GM12878 (cell line): ENCODE measurements around the gene PLEKHA5. TPM values are rescaled to one million over a fixed set of nuclear protein-coding genes. Genes with fewer than 3 reads are reported as not detected.

Experiments
- ATAC-seq: fragments of 200-7000 bp; cut with Tn5 transposase; 3 replicates; pipeline ENCODE4 v1.9.1; 2020; ENCODE audit warnings: mild to moderate bottlenecking, moderate library complexity
- BruUV-seq: library from RNA; stranded (reverse); fragments of 400-500 nt; replicated peaks from 2 replicates; lab custom pipeline; 2021; lab: Mats Ljungman, UMichigan
- CTCF ChIA-PET: fragments of 300-600 bp; sonication (Branson Sonifier 250); formaldehyde crosslinking; extraction: SDS; loops from one replicate; lab custom pipeline; 2021; ENCODE audit warnings: inconsistent platforms; lab: Yijun Ruan, JAX
- POLR2A ChIA-PET: fragments of 350-600 bp; formaldehyde crosslinking; extraction: SDS; loops from one replicate; lab custom pipeline; 2021; ENCODE audit warnings: inconsistent platforms; lab: Charles Lee
- RAD21 ChIA-PET: fragments of 300-600 bp; sonication (Branson Sonifier 250); formaldehyde crosslinking; loops from one replicate; lab custom pipeline; 2023; ENCODE audit warnings: antibody characterized with exemption; ENCODE audit not compliant: unreplicated experiment; lab: Charles Lee
- SMC1A ChIA-PET: fragments of 300-600 bp; sonication (Branson Sonifier 250); formaldehyde crosslinking; loops from one replicate; lab custom pipeline; 2023; ENCODE audit not compliant: unreplicated experiment, uncharacterized antibody; lab: Charles Lee
- DNase-seq: peaks from one replicate; pipeline ENCODE4 v3.0.0-alpha.2; 2011; ENCODE audit warnings: low read depth, low spot score
- FAIRE-seq: peaks from 3 replicates; lab custom pipeline; 2011; peaks lifted over from hg19 to GRCh38; lab: Jason Lieb, UNC
- H2AFZ ChIP-seq: 2 replicates; pipeline ENCODE4 v1.6.0; 2011; ENCODE audit warnings: low read depth, low read length, control low read depth; ENCODE audit not compliant: control insufficient read depth
- H3K27ac ChIP-seq: 2 replicates; pipeline ENCODE4 v1.5.1; 2011; ENCODE audit warnings: control low read depth; ENCODE audit not compliant: control insufficient read depth, insufficient read depth
- H3K27me3 ChIP-seq, 2 experiments: replicated peaks in 1 of 2; 2 replicates each; pipeline versions ENCODE4 v1.6.0 to v1.6.1; 2011; ENCODE audit warnings: low read length in 1 of 2; ENCODE audit not compliant: control insufficient read depth in 2 of 2, insufficient read depth in 2 of 2
- H3K36me3 ChIP-seq, 2 experiments: 2 replicates each; pipeline ENCODE4 v1.5.1; 2011; ENCODE audit warnings: low read length in 1 of 2; ENCODE audit not compliant: control insufficient read depth in 2 of 2, insufficient read depth in 2 of 2
- H3K4me1 ChIP-seq: 2 replicates; pipeline ENCODE4 v1.6.1; 2011; ENCODE audit warnings: mild to moderate bottlenecking, low read length, moderate library complexity, mixed read lengths; ENCODE audit not compliant: control insufficient read depth, insufficient read depth
- H3K4me2 ChIP-seq: 2 replicates; pipeline ENCODE4 v1.6.0; 2011; ENCODE audit warnings: control low read depth; ENCODE audit not compliant: control insufficient read depth, insufficient read depth
- H3K4me3 ChIP-seq: fragments of 200-600 bp; sonication (generic); 2 replicates; pipeline ENCODE4 v1.5.1; 2016
- H3K79me2 ChIP-seq: 2 replicates; pipeline ENCODE4 v1.6.0; 2011; ENCODE audit warnings: low read length; ENCODE audit not compliant: control insufficient read depth, insufficient read depth
- H3K9ac ChIP-seq: 2 replicates; pipeline ENCODE4 v1.8.0; 2011; ENCODE audit warnings: low read length, control low read depth, mixed read lengths; ENCODE audit not compliant: control insufficient read depth, insufficient read depth
- H3K9me3 ChIP-seq: replicated peaks from 3 replicates; pipeline ENCODE4 v1.5.1; 2011; ENCODE audit warnings: mild to moderate bottlenecking, low read length; ENCODE audit not compliant: control insufficient read depth, insufficient read depth
- H4K20me1 ChIP-seq: 2 replicates; pipeline ENCODE4 v1.6.0; 2011; ENCODE audit not compliant: control insufficient read depth, insufficient read depth
- BCL11A ChIP-seq: IDR thresholded peaks from 2 replicates; pipeline ENCODE4 v1.6.1; 2011; ENCODE audit warnings: low read depth, low read length
- BCLAF1 ChIP-seq: fragments of 450-650 bp; IDR thresholded peaks from 2 replicates; pipeline ENCODE4 v1.6.1; 2017; ENCODE audit warnings: antibody characterized with exemption, mild to moderate bottlenecking, moderate library complexity
- CREB1 ChIP-seq: IDR thresholded peaks from 2 replicates; pipeline ENCODE4 v1.6.1; 2012; ENCODE audit warnings: low read depth, mild to moderate bottlenecking, inconsistent platforms
- IKZF1 ChIP-seq: fragments of 450-650 bp; conservative IDR thresholded peaks from 2 replicates; pipeline ENCODE4 v1.6.1; 2017; ENCODE audit warnings: antibody characterized with exemption, mild to moderate bottlenecking
- JUND ChIP-seq: IDR thresholded peaks from 2 replicates; pipeline ENCODE4 v1.6.1; 2012; ENCODE audit warnings: low read depth, mild to moderate bottlenecking, low read length, improper control_type of control experiment, moderate library complexity
- MEF2B ChIP-seq: fragments of 450-650 bp; IDR thresholded peaks from 2 replicates; pipeline ENCODE4 v1.6.1; 2018; ENCODE audit warnings: mild to moderate bottlenecking, moderate library complexity; ENCODE audit not compliant: partially characterized antibody, poor library complexity, severe bottlenecking
- MTA3 ChIP-seq: IDR thresholded peaks from 2 replicates; pipeline ENCODE4 v1.6.1; 2012; ENCODE audit warnings: low read length, inconsistent platforms, borderline replicate concordance
- NFIC ChIP-seq: IDR thresholded peaks from 2 replicates; pipeline ENCODE4 v1.6.1; 2012; ENCODE audit warnings: low read depth, mild to moderate bottlenecking, inconsistent platforms, low read length, moderate library complexity
- PKNOX1 ChIP-seq: fragments of 450-650 bp; IDR thresholded peaks from 2 replicates; pipeline ENCODE4 v1.6.1; 2016; ENCODE audit warnings: mild to moderate bottlenecking
- POLR2AphosphoS2 ChIP-seq: IDR thresholded peaks from 2 replicates; pipeline ENCODE4 v1.6.1; 2011; ENCODE audit warnings: low read depth, mild to moderate bottlenecking, low read length, improper control_type of control experiment, moderate library complexity
- RCOR1 ChIP-seq: conservative IDR thresholded peaks from 2 replicates; pipeline ENCODE4 v1.6.1; 2012; ENCODE audit warnings: low read depth, low read length, improper control_type of control experiment
- SP1 ChIP-seq: IDR thresholded peaks from one replicate; pipeline ENCODE4 v1.6.1; 2011; ENCODE audit warnings: low read depth, low read length
- SRF ChIP-seq, 2 experiments: IDR thresholded peaks; 2 replicates each; pipeline ENCODE4 v1.6.1; 2011; ENCODE audit warnings: low read depth in 2 of 2, low read length in 2 of 2, mild to moderate bottlenecking in 1 of 2, moderate library complexity in 1 of 2
- USF2 ChIP-seq: IDR thresholded peaks from 2 replicates; pipeline ENCODE4 v1.6.1; 2011; ENCODE audit warnings: low read depth, low read length, improper control_type of control experiment, borderline replicate concordance
- WGBS: methylation state at CpG from one replicate; pipeline ENCODE4 v1.1.6; 2016; ENCODE audit warnings: low lambda C conversion rate; ENCODE audit not compliant: insufficient replicate concordance, insufficient coverage; ENCODE audit errors: missing lambda C conversion rate; 5-methylcytosine and 5-hydroxymethylcytosine counted together
- in situ Hi-C: fragments of 300-500 bp; cut with MboI; formaldehyde crosslinking; loops from 9 replicates; pipeline ENCODE4 v1.14.3; 2018; ENCODE audit warnings: mixed read lengths
- intact Hi-C: fragments of 100-400 bp; cut with micrococcal nuclease; formaldehyde crosslinking; loops from one replicate; pipeline ENCODE4 v1.14.2; 2022; ENCODE audit not compliant: unreplicated experiment
- polyA plus RNA-seq, 11 experiments: library from polyadenylated mRNA; depleted of rRNA in 4 of 11; unstranded in 6 of 11; stranded (reverse) in 5 of 11; fragments of >200 nt; fragmentation: Nextera tagmentation in 4 of 11; fragmentation: Illumina TruSeq in 1 of 11; extraction: Ambion mirVana in 4 of 11; extraction: Trizol in 1 of 11; gene quantifications; 1 replicate in 1 of 11; 2 replicates in 10 of 11; pipeline versions ENCODE4 v1.2.1 to v1.2.3, GENCODE V29; 2011 to 2016; ENCODE audit warnings: inconsistent platforms in 2 of 11, missing spikeins in 2 of 11, low read depth in 1 of 11
- total RNA-seq, 4 experiments: library from RNA; depleted of rRNA in 3 of 4; stranded (reverse); fragments of >200 nt in 3 of 4; fragmentation: Illumina TruSeq in 1 of 4; extraction: Trizol in 1 of 4; gene quantifications; 2 replicates each; pipeline versions ENCODE4 v1.2.1 to v1.2.3, GENCODE V29; 2013 to 2021
- TF ChIP-seq, protein P1 (sequence below): fragments of 450-650 bp; formaldehyde crosslinking; IDR thresholded peaks from 2 replicates; pipeline ENCODE4 v1.5.0; 2022; ENCODE audit warnings: mild to moderate bottlenecking, missing genetic modification characterization
- TF ChIP-seq, protein P2 (sequence below): fragments of 450-650 bp; IDR thresholded peaks from 2 replicates; pipeline ENCODE4 v1.6.1; 2014; ENCODE audit warnings: mild to moderate bottlenecking

Gene PLEKHA5
- total and polyA plus RNA-seq, 10 of the 15 experiments (the other 5 are each of a cell fraction or from before 2014, with no cell fraction given), result 0.09 to 0.33 (median 0.18) TPM; not detected in 3

DNA sequence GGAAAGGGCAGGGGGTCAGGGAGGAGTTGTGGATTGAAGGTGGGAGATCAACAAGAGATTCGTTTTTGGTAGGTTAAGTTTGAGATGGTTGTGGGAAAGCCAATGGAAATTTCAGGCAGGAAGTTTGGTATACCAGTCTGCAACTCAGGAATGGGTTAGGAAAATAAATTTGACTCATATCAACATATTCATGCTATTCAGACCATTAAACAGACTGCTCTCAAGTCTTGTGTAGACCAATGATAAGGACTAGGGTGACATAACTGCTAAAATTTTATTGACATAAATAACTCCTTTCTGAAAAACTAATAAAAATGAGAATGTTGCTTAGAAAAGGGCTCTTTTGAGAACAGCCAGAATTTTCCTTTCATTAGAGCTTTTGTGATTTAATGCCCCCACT is 60.0 kb downstream of the PLEKHA5 start:
- H3K4me3 ChIP-seq, result no peak overlapping the region
- no peaks in the 10 kb centered on the region for H3K9me3 ChIP-seq
- no peak overlapping the region for H3K27ac ChIP-seq
- in situ Hi-C loops, result loop anchor here (10.0 kb wide), 3 partner anchors 755 to 1045 kb away; no protein-coding TSS in a partner anchor
- intact Hi-C loops, result loop anchor here (5.0 kb wide), 1 partner anchor 1047 kb away; no protein-coding TSS in a partner anchor
- no peaks in the 10 kb centered on the region for H3K79me2 ChIP-seq
- WGBS, result 0% methylated on average over 1 of the region's 1 CpG
- POLR2A ChIA-PET, result no interaction called here
- DNase-seq, result no peak
- SMC1A ChIA-PET, result no interaction called here
- no TSS peak for BruUV-seq
- CTCF ChIA-PET, result interaction anchor here (0.5 to 1.5 kb wide), 2 partner anchors 68 to 326 kb away, joined by 3 read pairs; no protein-coding TSS in a partner anchor
- H3K4me2 ChIP-seq, result no peak overlapping the region
- no peak overlapping the region for H3K9ac ChIP-seq
- H3K36me3 ChIP-seq, result no peaks in the 10 kb centered on the region
- no peaks in the 10 kb centered on the region for H4K20me1 ChIP-seq
- ATAC-seq, result no peak
- no peak overlapping the region for H2AFZ ChIP-seq
- no peaks in the 10 kb centered on the region for H3K4me1 ChIP-seq
- H3K27me3 ChIP-seq, result no peaks in the 10 kb centered on the region
- no peak for FAIRE-seq
- RAD21 ChIA-PET, result no interaction called here
- TF ChIP-seq SRF (IDR thresholded peaks at IDR 0.05; ENCODE audit: low read depth in 2 of 2, low read length in 2 of 2) (no peak), SP1 (no peak), NFIC (no peak), BCLAF1 (no peak), POLR2AphosphoS2 (no peak), MEF2B (no peak), JUND (no peak), IKZF1 (no peak), USF2 (no peak), CREB1 (no peak), BCL11A (no peak), RCOR1 (no peak), PKNOX1 (no peak), MTA3 (no peak)
- TF ChIP-seq, protein P1, sequence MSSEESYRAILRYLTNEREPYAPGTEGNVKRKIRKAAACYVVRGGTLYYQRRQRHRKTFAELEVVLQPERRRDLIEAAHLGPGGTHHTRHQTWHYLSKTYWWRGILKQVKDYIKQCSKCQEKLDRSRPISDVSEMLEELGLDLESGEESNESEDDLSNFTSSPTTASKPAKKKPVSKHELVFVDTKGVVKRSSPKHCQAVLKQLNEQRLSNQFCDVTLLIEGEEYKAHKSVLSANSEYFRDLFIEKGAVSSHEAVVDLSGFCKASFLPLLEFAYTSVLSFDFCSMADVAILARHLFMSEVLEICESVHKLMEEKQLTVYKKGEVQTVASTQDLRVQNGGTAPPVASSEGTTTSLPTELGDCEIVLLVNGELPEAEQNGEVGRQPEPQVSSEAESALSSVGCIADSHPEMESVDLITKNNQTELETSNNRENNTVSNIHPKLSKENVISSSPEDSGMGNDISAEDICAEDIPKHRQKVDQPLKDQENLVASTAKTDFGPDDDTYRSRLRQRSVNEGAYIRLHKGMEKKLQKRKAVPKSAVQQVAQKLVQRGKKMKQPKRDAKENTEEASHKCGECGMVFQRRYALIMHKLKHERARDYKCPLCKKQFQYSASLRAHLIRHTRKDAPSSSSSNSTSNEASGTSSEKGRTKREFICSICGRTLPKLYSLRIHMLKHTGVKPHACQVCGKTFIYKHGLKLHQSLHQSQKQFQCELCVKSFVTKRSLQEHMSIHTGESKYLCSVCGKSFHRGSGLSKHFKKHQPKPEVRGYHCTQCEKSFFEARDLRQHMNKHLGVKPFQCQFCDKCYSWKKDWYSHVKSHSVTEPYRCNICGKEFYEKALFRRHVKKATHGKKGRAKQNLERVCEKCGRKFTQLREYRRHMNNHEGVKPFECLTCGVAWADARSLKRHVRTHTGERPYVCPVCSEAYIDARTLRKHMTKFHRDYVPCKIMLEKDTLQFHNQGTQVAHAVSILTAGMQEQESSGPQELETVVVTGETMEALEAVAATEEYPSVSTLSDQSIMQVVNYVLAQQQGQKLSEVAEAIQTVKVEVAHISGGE (CRISPR knock-in tag), result no peak
- TF ChIP-seq, protein P2, sequence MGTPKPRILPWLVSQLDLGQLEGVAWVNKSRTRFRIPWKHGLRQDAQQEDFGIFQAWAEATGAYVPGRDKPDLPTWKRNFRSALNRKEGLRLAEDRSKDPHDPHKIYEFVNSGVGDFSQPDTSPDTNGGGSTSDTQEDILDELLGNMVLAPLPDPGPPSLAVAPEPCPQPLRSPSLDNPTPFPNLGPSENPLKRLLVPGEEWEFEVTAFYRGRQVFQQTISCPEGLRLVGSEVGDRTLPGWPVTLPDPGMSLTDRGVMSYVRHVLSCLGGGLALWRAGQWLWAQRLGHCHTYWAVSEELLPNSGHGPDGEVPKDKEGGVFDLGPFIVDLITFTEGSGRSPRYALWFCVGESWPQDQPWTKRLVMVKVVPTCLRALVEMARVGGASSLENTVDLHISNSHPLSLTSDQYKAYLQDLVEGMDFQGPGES, result no peak
